ENCODE results near the gene TLR9.

- TF ChIP-seq CTCF (IDR thresholded peaks at IDR 0.05) = no peak
- TF ChIP-seq POLR2A (IDR thresholded peaks at IDR 0.05) = no peak
These were observed 28.0 kb downstream of the TLR9 start for GRCh38 chr3:52197499-52197841.

Data from vagina (tissue), 2 donors.